Thyroid gland (tissue), 4 donors: ENCODE results near the gene INPP5D. TPM values are rescaled to one million over a fixed set of nuclear protein-coding genes. Genes with fewer than 3 reads are reported as not detected.

Experiments used
- DNase-seq, 2 donors: peaks; one replicate each; pipeline ENCODE4 v3.0.0-alpha.2; 2019
- H3K27ac ChIP-seq, 3 donors: fragments of 200-600 bp; sonication (generic); 1 replicate in 2 of 3; 2 replicates in 1 of 3; pipeline ENCODE4 v1.5.1; 2016 to 2019; ENCODE audit warnings: mild to moderate bottlenecking in 1 of 3, moderate library complexity in 1 of 3
- H3K27me3 ChIP-seq: fragments of 200-600 bp; sonication (generic); one replicate; pipeline ENCODE4 v1.5.1; 2019
- H3K36me3 ChIP-seq, 2 donors: fragments of 200-600 bp; sonication (generic); one replicate each; pipeline ENCODE4 v1.5.1; 2016 to 2019
- H3K4me1 ChIP-seq, 2 donors: fragments of 200-600 bp; sonication (generic); one replicate each; pipeline ENCODE4 v1.5.1; 2017 to 2019
- H3K4me3 ChIP-seq, 3 donors: fragments of 200-600 bp; sonication (generic); replicated peaks in 1 of 3; 1 replicate in 2 of 3; 2 replicates in 1 of 3; pipeline ENCODE4 v1.5.1; 2016; ENCODE audit warnings: mild to moderate bottlenecking in 1 of 3
- H3K9me3 ChIP-seq: fragments of 200-600 bp; sonication (generic); one replicate; pipeline ENCODE4 v1.5.1; 2017
- POLR2A ChIP-seq, 2 donors: fragments of 450-650 bp; IDR thresholded peaks; one replicate each; pipeline ENCODE4 v1.6.1; 2017; ENCODE audit warnings: antibody characterized with exemption in 2 of 2, mild to moderate bottlenecking in 2 of 2, moderate library complexity in 1 of 2
- WGBS, 2 donors: methylation state at CpG; one replicate each; pipeline ENCODE4 v1.1.5; 2017; 5-methylcytosine and 5-hydroxymethylcytosine counted together
- intact Hi-C: fragments of 100-400 bp; cut with DNase I; formaldehyde crosslinking; loops from one replicate; pipeline ENCODE4 v1.15.1; 2023
- total RNA-seq, 4 donors: library from RNA; depleted of rRNA; stranded (reverse); fragments of >200 nt; gene quantifications; one replicate each; pipeline ENCODE4 v1.2.3, GENCODE V29; 2016
- TF ChIP-seq, protein P1 (sequence below), 6 experiments: fragments of 200-600 bp in 3 of 6; fragments of 450-650 bp in 3 of 6; sonication (generic) in 3 of 6; IDR thresholded peaks; one replicate each; pipeline ENCODE4 v1.5.1; 2016 to 2019; ENCODE audit warnings: antibody characterized with exemption in 6 of 6, mild to moderate bottlenecking in 2 of 6, inconsistent platforms in 1 of 6, moderate library complexity in 1 of 6

Gene INPP5D
- total RNA-seq, 4 donors from 2014 or later, result 7.1 to 13.4 (median 10.5) TPM

DNA sequence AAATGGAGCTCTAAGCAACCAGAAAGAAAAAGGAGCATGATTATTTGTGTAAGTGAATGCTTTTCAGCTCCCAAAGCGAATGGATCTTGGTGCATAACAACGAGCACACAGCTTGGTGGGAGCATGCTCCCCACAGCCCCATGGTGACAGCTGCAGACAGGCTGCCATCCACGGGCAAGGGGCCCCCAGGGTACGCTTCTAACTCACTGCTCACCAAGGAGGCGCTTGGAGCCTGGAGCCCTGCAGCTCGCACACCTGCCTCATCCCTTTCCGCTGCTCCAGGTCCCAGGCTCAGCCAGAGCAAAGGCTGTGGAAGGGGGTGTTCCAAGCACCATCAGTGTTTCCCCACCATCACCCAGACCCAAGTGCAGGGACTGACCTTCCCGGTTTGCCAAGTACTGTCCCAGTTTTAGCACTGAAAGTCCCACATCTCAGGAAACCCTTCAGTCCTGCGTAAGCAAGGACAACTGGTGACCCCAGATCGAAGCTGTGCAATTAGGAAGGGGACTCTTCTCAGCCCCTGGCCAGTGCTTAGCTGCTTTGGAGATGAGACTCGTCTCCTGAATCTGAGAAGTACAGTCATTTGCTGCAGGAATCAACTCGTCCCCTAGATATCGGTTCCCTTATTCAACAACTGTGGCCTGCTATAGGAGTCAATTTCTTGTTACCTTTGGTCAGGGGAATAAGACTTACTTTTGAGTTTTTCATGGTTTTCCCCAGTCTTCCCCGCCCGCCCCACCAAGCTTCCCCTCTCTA is 141.3 kb downstream of the INPP5D start:
- Histone ChIP-seq H3K4me1 (no peaks in the 10 kb centered on the region), H3K4me3 (no peak overlapping the region), H3K9me3 (no peaks in the 10 kb centered on the region), H3K36me3 (no peaks in the 10 kb centered on the region), H3K27me3 (no peaks in the 10 kb centered on the region), H3K27ac (no peak overlapping the region)
- no peak for DNase-seq
- no peak for TF ChIP-seq POLR2A (IDR thresholded peaks at IDR 0.05)
- TF ChIP-seq, protein P1, sequence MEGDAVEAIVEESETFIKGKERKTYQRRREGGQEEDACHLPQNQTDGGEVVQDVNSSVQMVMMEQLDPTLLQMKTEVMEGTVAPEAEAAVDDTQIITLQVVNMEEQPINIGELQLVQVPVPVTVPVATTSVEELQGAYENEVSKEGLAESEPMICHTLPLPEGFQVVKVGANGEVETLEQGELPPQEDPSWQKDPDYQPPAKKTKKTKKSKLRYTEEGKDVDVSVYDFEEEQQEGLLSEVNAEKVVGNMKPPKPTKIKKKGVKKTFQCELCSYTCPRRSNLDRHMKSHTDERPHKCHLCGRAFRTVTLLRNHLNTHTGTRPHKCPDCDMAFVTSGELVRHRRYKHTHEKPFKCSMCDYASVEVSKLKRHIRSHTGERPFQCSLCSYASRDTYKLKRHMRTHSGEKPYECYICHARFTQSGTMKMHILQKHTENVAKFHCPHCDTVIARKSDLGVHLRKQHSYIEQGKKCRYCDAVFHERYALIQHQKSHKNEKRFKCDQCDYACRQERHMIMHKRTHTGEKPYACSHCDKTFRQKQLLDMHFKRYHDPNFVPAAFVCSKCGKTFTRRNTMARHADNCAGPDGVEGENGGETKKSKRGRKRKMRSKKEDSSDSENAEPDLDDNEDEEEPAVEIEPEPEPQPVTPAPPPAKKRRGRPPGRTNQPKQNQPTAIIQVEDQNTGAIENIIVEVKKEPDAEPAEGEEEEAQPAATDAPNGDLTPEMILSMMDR (IDR thresholded peaks at IDR 0.05), result no peak
- WGBS, 2 donors, result 85 to 87% methylated on average over 13 to 15 of the region's 15 CpGs
- intact Hi-C loops, result no loop called here

DNA sequence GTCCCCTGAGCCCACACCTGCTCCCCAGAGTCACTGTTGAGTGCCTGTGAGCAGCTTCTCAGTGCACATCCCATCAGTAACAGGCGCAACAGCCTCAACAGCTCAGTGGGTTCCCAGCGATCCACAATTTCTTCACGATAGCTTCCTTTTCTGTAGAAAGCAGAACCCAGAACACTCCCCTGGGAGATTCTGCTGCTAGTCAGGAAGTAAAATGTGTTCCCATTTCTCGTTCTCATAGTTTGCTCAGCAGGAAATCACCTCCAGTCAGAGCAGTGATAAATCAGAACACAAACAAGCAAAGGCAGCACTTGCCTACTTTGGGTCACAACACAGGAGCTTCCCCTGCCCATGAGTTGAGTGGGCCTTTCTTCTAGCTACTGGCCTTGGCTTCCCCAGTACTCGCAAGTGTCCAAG is 142.4 kb downstream of the INPP5D start:
- no peak for DNase-seq
- Histone ChIP-seq H3K36me3 (no peaks in the 10 kb centered on the region), H3K27ac (no peak overlapping the region), H3K27me3 (no peaks in the 10 kb centered on the region), H3K9me3 (no peaks in the 10 kb centered on the region), H3K4me1 (no peaks in the 10 kb centered on the region), H3K4me3 (no peak overlapping the region)
- intact Hi-C loops, result no loop called here
- 79 to 88% methylated on average over 5 of the region's 5 CpGs for WGBS, 2 donors
- TF ChIP-seq POLR2A (IDR thresholded peaks at IDR 0.05), result no peak
- TF ChIP-seq, protein P1 (IDR thresholded peaks at IDR 0.05), result no peak

DNA sequence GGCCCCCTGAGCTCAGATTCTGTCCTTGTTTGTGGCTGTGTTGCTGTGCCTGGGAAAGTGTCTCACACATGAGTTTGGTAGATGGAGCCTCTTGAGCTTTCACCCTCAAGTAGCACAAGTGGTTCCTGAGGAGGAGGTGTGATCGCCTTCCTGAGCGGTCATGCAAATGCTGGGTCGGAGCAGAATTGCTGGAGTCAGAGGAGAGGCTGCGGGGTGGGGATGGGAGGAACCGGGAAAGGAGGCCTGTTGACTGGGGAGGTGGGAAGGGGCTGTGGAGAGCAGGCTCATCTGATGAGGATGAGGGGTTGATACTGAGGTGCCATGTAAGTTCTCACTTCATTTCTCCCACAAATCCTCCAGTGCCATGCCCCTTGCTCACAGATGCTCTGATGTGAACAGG is 142.9 kb downstream of the INPP5D start:
- Histone ChIP-seq H3K27me3 (no peaks in the 10 kb centered on the region), H3K4me3 (no peak overlapping the region), H3K9me3 (no peaks in the 10 kb centered on the region), H3K36me3 (no peaks in the 10 kb centered on the region), H3K4me1 (no peaks in the 10 kb centered on the region), H3K27ac (no peak overlapping the region)
- WGBS, 2 donors, result 91 to 95% methylated on average over 5 of the region's 5 CpGs
- DNase-seq, result no peak
- no peak for TF ChIP-seq POLR2A (IDR thresholded peaks at IDR 0.05)
- TF ChIP-seq, protein P1 (IDR thresholded peaks at IDR 0.05), result no peak
- intact Hi-C loops, result no loop called here

DNA sequence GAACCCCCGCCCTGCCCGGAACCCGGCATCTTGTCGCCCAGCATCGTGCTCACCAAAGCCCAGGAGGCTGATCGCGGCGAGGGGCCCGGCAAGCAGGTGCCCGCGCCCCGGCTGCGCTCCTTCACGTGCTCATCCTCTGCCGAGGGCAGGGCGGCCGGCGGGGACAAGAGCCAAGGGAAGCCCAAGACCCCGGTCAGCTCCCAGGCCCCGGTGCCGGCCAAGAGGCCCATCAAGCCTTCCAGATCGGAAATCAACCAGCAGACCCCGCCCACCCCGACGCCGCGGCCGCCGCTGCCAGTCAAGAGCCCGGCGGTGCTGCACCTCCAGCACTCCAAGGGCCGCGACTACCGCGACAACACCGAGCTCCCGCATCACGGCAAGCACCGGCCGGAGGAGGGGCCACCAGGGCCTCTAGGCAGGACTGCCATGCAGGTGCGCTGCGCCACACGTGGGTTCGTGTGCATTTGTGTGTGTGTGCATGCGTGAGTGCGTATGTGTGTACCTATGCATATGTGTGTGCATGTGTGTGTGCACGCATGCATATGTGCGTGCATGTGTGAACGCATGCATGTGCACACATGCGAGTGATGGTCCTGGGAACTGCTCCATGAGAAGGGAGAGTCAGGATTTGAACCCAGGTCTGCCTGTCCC is 144.3 kb downstream of the INPP5D start:
- intact Hi-C loops, result no loop called here
- no peak for DNase-seq

More for the DNA sequence above, 144.3 kb downstream of the INPP5D start:
- Histone ChIP-seq H3K9me3 (no peaks in the 10 kb centered on the region), H3K27ac (no peak overlapping the region), H3K4me1 (peaks cover 0 to 6% of the 10 kb centered on the region in 2 donors), H3K27me3 (no peaks in the 10 kb centered on the region), H3K36me3 (no peaks in the 10 kb centered on the region), H3K4me3 (no peak overlapping the region)
- 89 to 90% methylated on average over 27 to 41 of the region's 50 CpGs for WGBS, 2 donors
- TF ChIP-seq, protein P1 (IDR thresholded peaks at IDR 0.05), result no peak
- TF ChIP-seq POLR2A (IDR thresholded peaks at IDR 0.05), result no peak
